ENCODE data around the gene CCNL1.
"Not testable (repeated sequence)": the region's sequence is repeated elsewhere in the genome, so short reads cannot be mapped to it uniquely, and the experiment has no call there.

CCNL1 gene

DNA sequence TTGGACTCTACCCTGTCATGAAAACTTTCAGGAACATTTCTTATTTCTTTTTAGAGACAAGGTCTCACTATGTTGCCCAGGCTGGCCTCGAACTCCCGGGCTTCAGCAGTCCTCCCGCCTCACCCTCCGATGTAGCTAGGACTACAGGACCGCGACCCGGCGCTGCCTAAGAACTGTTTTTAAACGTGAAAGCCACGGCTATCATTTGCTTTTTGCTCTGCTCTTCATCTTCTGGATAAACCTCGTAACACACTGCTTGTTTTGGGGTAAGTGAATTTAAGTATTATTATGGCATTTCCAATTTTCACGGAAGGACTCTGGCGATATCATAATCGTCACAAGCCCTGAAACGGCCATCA lies 14.3 kb upstream of the CCNL1 start:
- Histone ChIP-seq H3K4me3 (replicated peaks; ENCODE audit: low read depth, low read length) (peak overlapping the region; percentile 68), H3K36me3 (ENCODE audit: control insufficient read depth, insufficient read depth, low read length) (no peaks in the 10 kb centered on the region), H3K27me3 (replicated peaks; ENCODE audit: control insufficient read depth, insufficient read depth, low read length) (no peaks in the 10 kb centered on the region)
- TF ChIP-seq, protein P1, sequence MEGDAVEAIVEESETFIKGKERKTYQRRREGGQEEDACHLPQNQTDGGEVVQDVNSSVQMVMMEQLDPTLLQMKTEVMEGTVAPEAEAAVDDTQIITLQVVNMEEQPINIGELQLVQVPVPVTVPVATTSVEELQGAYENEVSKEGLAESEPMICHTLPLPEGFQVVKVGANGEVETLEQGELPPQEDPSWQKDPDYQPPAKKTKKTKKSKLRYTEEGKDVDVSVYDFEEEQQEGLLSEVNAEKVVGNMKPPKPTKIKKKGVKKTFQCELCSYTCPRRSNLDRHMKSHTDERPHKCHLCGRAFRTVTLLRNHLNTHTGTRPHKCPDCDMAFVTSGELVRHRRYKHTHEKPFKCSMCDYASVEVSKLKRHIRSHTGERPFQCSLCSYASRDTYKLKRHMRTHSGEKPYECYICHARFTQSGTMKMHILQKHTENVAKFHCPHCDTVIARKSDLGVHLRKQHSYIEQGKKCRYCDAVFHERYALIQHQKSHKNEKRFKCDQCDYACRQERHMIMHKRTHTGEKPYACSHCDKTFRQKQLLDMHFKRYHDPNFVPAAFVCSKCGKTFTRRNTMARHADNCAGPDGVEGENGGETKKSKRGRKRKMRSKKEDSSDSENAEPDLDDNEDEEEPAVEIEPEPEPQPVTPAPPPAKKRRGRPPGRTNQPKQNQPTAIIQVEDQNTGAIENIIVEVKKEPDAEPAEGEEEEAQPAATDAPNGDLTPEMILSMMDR (IDR thresholded peaks at IDR 0.05; ENCODE audit: insufficient read depth, low read length, poor library complexity, severe bottlenecking), result no peak
- no peak for DNase-seq (ENCODE audit: extremely low read depth, insufficient read length)

DNA sequence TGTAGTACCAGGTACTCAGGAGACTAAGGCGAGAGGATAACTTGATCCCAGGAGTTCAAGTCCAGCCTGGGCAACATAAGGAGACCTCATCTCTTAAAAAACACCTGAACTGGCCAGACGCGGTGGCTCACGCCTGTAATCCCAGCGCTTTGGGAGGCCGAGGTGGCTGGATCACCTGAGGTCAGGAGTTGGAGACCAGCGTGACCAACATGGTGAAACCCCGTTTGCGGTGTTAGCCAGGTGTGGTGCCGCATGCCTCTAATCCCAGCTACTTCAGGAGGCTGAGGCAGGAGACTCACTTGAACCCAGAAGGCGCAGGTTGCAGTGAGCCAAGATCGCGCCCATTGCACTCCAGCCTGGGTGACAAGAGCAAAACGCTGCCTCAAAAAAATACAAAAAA lies 13.4 kb upstream of the CCNL1 start:
- H3K27me3 ChIP-seq (replicated peaks; ENCODE audit: control insufficient read depth, insufficient read depth, low read length); H3K4me3 ChIP-seq (replicated peaks; ENCODE audit: low read depth, low read length); DNase-seq (ENCODE audit: extremely low read depth, insufficient read length); H3K36me3 ChIP-seq (ENCODE audit: control insufficient read depth, insufficient read depth, low read length): not testable (repeated sequence)

DNA sequence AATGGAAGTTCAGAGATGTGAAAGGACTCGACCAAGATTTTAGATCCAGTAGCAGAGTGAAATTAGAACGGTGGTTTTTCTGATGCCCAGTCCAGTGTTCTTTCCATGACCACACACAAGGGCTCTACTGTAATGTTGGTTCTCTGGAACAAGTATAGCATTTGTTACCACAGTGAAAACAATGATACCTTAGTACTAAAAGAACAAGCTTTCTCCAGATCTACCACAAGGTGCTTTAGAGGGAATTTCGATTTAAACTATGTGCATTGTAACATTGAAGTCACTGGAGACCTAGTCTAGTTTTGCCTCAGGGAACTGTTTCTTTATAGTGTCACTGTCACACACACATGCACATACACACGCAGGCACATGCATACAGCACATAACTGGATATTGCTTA lies 12.8 kb upstream of the CCNL1 start:
- TF ChIP-seq, protein P1 (IDR thresholded peaks at IDR 0.05; ENCODE audit: insufficient read depth, low read length, poor library complexity, severe bottlenecking), result no peak
- Histone ChIP-seq H3K4me3 (replicated peaks; ENCODE audit: low read depth, low read length) (no peak overlapping the region), H3K27me3 (replicated peaks; ENCODE audit: control insufficient read depth, insufficient read depth, low read length) (no peaks in the 10 kb centered on the region), H3K36me3 (ENCODE audit: control insufficient read depth, insufficient read depth, low read length) (no peaks in the 10 kb centered on the region)
- DNase-seq (ENCODE audit: extremely low read depth, insufficient read length), result no peak

DNA sequence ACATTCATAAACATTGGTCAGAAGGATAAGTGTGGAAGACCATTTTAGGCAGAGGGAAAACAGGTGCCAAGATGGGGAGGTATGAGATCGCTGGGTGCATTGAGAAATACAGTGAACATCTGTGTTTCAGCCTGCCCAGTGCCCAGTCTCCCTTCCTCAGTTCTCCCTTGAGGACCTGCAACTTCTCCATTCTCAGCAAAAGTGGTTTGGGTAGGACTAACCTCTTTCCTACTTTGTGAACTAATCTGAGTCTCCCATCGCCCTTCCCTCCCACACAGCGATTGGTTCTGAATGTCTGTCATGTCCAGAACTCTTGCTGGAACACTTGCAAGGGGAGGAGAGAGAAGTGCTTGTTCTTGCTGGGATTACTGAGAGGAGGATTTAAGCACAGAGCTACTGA lies 10.9 kb upstream of the CCNL1 start:
- no peak overlapping the region for H3K4me3 ChIP-seq (replicated peaks; ENCODE audit: low read depth, low read length)
- no peak for DNase-seq (ENCODE audit: extremely low read depth, insufficient read length)
- no peaks in the 10 kb centered on the region for H3K27me3 ChIP-seq (replicated peaks; ENCODE audit: control insufficient read depth, insufficient read depth, low read length)
- no peaks in the 10 kb centered on the region for H3K36me3 ChIP-seq (ENCODE audit: control insufficient read depth, insufficient read depth, low read length)
- TF ChIP-seq, protein P1 (IDR thresholded peaks at IDR 0.05; ENCODE audit: insufficient read depth, low read length, poor library complexity, severe bottlenecking), result no peak

DNA sequence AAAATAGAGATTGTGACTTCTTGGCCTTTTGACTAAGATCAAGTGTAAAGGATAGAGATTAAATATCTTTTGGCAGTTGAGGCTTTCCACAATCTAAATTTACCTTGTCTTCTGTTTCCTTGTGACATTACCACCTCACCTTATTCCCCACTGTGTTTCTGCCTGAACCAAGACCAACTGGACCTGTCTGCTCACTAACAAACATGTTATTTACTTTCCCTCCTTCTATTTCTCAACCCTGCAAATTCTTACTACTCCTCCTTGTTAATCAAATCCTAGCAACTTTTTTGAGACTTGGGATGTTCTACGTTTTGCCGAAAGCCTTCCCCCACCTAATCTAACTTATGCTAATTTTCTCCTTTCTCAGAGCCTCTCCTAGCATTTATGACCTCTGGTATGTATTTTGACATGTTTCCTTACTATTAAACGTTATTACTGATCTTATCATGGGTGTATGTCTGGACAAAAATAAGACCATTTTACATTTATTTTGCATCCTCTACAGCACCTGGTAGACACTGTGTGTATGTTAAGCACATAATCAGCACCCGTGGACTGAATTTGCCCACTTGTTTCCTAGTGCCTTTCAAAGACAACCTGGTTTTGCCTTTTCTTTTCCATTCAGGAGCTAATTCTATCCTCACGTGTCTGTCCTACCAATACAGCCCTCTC lies 7.6 kb upstream of the CCNL1 start:
- Histone ChIP-seq H3K27me3 (replicated peaks; ENCODE audit: control insufficient read depth, insufficient read depth, low read length) (no peaks in the 10 kb centered on the region), H3K4me3 (replicated peaks; ENCODE audit: low read depth, low read length) (no peak overlapping the region), H3K36me3 (ENCODE audit: control insufficient read depth, insufficient read depth, low read length) (no peaks in the 10 kb centered on the region; the same call in 1 of the 2 replicates)
- TF ChIP-seq, protein P1 (IDR thresholded peaks at IDR 0.05; ENCODE audit: insufficient read depth, low read length, poor library complexity, severe bottlenecking), result no peak
- no peak for DNase-seq (ENCODE audit: extremely low read depth, insufficient read length)

DNA sequence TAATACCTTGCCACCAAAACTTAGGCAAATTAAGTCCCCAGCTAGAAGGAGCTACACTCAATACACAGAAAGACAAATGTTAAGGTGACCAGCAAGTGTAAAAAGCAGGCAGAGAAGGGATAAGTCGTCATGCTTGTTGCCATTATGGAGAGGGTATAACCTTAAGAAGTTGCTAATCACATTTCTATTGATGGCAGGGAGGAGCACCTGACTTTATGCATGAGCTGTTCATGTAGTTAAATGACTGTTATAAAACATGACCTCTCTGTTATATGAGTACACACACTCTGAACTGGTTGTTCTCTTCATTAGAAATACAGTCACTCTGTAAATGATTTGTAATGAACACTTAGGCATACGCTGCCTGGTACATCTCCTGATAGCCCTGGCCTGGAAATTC lies 6.6 kb upstream of the CCNL1 start:
- H3K36me3 ChIP-seq (ENCODE audit: control insufficient read depth, insufficient read depth, low read length), result no peaks in the 10 kb centered on the region; the same call in 1 of the 2 replicates
- TF ChIP-seq, protein P1 (IDR thresholded peaks at IDR 0.05; ENCODE audit: insufficient read depth, low read length, poor library complexity, severe bottlenecking), result no peak
- no peaks in the 10 kb centered on the region for H3K27me3 ChIP-seq (replicated peaks; ENCODE audit: control insufficient read depth, insufficient read depth, low read length)
- DNase-seq (ENCODE audit: extremely low read depth, insufficient read length), result no peak
- H3K4me3 ChIP-seq (replicated peaks; ENCODE audit: low read depth, low read length), result no peak overlapping the region
